H1 (cell line): ENCODE results near the gene PBOV1. TPM values are rescaled to one million over a fixed set of nuclear protein-coding genes. Genes with fewer than 3 reads are reported as not detected.

Source experiments
- CTCF ChIA-PET: fragments of 300-600 bp; sonication (Branson Sonifier 250); formaldehyde crosslinking; loops from one replicate; lab custom pipeline; 2021; ENCODE audit not compliant: partially characterized antibody; lab: Charles Lee
- POLR2A ChIA-PET: fragments of 300-600 bp; sonication (Branson Sonifier 250); formaldehyde crosslinking; loops from one replicate; lab custom pipeline; 2021; ENCODE audit warnings: inconsistent platforms; ENCODE audit not compliant: partially characterized antibody; lab: Charles Lee
- DNase-seq, 2 experiments: peaks; one replicate each; pipeline versions ENCODE4 v3.0.0 to v3.0.0-alpha.2; 2010 to 2022; ENCODE audit warnings: low spot score in 2 of 2, low read depth in 1 of 2, mixed read lengths in 1 of 2
- FAIRE-seq: peaks from 2 replicates; lab custom pipeline; 2011; peaks lifted over from hg19 to GRCh38; lab: Jason Lieb, UNC
- H2AFZ ChIP-seq: 2 replicates; pipeline ENCODE4 v1.8.1; 2012; ENCODE audit warnings: low read length, inconsistent platforms
- H2AK5ac ChIP-seq: 2 replicates; pipeline ENCODE4 v1.6.1; 2013; ENCODE audit warnings: low read depth, low read length
- H2BK120ac ChIP-seq: replicated peaks from 2 replicates; pipeline ENCODE3; 2013; ENCODE audit warnings: low read depth, low read length, inconsistent platforms
- H2BK12ac ChIP-seq: 2 replicates; pipeline ENCODE4 v1.6.1; 2013; ENCODE audit warnings: low read depth, low read length
- H2BK15ac ChIP-seq: 2 replicates; pipeline ENCODE4 v1.6.1; 2013; ENCODE audit warnings: low read length
- H2BK20ac ChIP-seq: 2 replicates; pipeline ENCODE4 v1.6.1; 2013; ENCODE audit warnings: low read length
- H2BK5ac ChIP-seq: 2 replicates; pipeline ENCODE4 v1.6.1; 2013; ENCODE audit warnings: low read depth, low read length
- H3K14ac ChIP-seq: 2 replicates; pipeline ENCODE4 v1.6.1; 2013; ENCODE audit warnings: inconsistent platforms; ENCODE audit not compliant: insufficient read length
- H3K18ac ChIP-seq: 2 replicates; pipeline ENCODE4 v1.6.1; 2013; ENCODE audit warnings: low read length; ENCODE audit errors: extremely low read depth
- H3K23ac ChIP-seq: 2 replicates; pipeline ENCODE4 v1.6.1; 2013; ENCODE audit warnings: inconsistent platforms; ENCODE audit not compliant: insufficient read length
- H3K23me2 ChIP-seq: 2 replicates; pipeline ENCODE4 v1.6.1; 2013; ENCODE audit warnings: low read depth, low read length
- H3K27ac ChIP-seq: 2 replicates; pipeline ENCODE4 v1.6.1; 2011; ENCODE audit warnings: low read depth, low read length, inconsistent platforms
- H3K27me3 ChIP-seq, 4 experiments: replicated peaks in 1 of 4; 1 replicate in 1 of 4; 2 replicates in 3 of 4; pipeline versions ENCODE4 v1.6.1 to v1.8.1; 2011 to 2013; ENCODE audit warnings: low read length in 3 of 4, mild to moderate bottlenecking in 3 of 4, inconsistent platforms in 2 of 4, mixed read lengths in 2 of 4, moderate library complexity in 1 of 4; ENCODE audit not compliant: control insufficient read depth in 3 of 4, insufficient read depth in 3 of 4; ENCODE audit errors: extremely low read depth in 1 of 4
- H3K36me3 ChIP-seq, 4 experiments: 2 replicates each; pipeline versions ENCODE4 v1.6.1 to v1.8.1; 2011 to 2013; ENCODE audit warnings: mild to moderate bottlenecking in 4 of 4, low read length in 3 of 4, moderate library complexity in 2 of 4, control low read depth in 1 of 4, inconsistent platforms in 1 of 4; ENCODE audit not compliant: insufficient read depth in 4 of 4, control insufficient read depth in 2 of 4
- H3K4ac ChIP-seq: replicated peaks from 2 replicates; pipeline ENCODE3; 2013; ENCODE audit warnings: low read length, low read depth, mixed read lengths, inconsistent platforms; ENCODE audit not compliant: insufficient read length
- H3K4me1 ChIP-seq, 4 experiments: replicated peaks in 1 of 4; 1 replicate in 1 of 4; 2 replicates in 3 of 4; pipeline versions ENCODE4 v1.6.1 to v1.8.1; 2011 to 2013; ENCODE audit warnings: low read length in 3 of 4, inconsistent platforms in 2 of 4, mixed read lengths in 1 of 4; ENCODE audit not compliant: insufficient read depth in 4 of 4, control insufficient read depth in 3 of 4
- H3K4me2 ChIP-seq, 2 experiments: 2 replicates each; pipeline versions ENCODE4 v1.6.1 to v1.8.1; 2011 to 2013; ENCODE audit warnings: low read depth in 2 of 2, low read length in 2 of 2, control low read depth in 1 of 2, inconsistent platforms in 1 of 2, mild to moderate bottlenecking in 1 of 2; ENCODE audit not compliant: insufficient read depth in 1 of 2
- H3K4me3 ChIP-seq, 4 experiments: fragments of 200-600, 300-600 bp in 1 of 4; sonication (generic), shearing (Covaris generic), sonication (Bioruptor Twin) in 1 of 4; 2 replicates each; pipeline versions ENCODE4 v1.5.1 to v1.8.1; 2011 to 2016; ENCODE audit warnings: low read length in 4 of 4, low read depth in 3 of 4, control low read depth in 2 of 4, inconsistent platforms in 2 of 4, mild to moderate bottlenecking in 2 of 4, mixed read lengths in 1 of 4, moderate library complexity in 1 of 4; ENCODE audit not compliant: insufficient read depth in 2 of 4; ENCODE audit errors: extremely low read depth in 1 of 4
- H3K56ac ChIP-seq: replicated peaks from 2 replicates; pipeline ENCODE3; 2013; ENCODE audit warnings: low read depth, mild to moderate bottlenecking, mixed read lengths, low read length, inconsistent platforms; ENCODE audit not compliant: insufficient read length
- H3K79me1 ChIP-seq: 2 replicates; pipeline ENCODE4 v1.6.1; 2013; ENCODE audit warnings: low read depth, low read length, control low read depth
- H3K79me2 ChIP-seq, 2 experiments: 2 replicates each; pipeline versions ENCODE4 v1.6.1 to v1.8.1; 2012 to 2013; ENCODE audit warnings: low read length in 2 of 2, mild to moderate bottlenecking in 2 of 2, inconsistent platforms in 1 of 2; ENCODE audit not compliant: insufficient read depth in 2 of 2, control insufficient read depth in 1 of 2
- H3K9ac ChIP-seq, 4 experiments: replicated peaks in 1 of 4; 1 replicate in 1 of 4; 2 replicates in 3 of 4; pipeline versions ENCODE4 v1.6.1 to v1.8.1; 2011 to 2013; ENCODE audit warnings: low read depth in 3 of 4, low read length in 3 of 4, control low read depth in 2 of 4, mild to moderate bottlenecking in 2 of 4, moderate library complexity in 2 of 4, inconsistent platforms in 1 of 4; ENCODE audit errors: extremely low read depth in 1 of 4
- H3K9me3 ChIP-seq, 2 experiments: 2 replicates each; pipeline versions ENCODE4 v1.6.1 to v1.8.1; 2012 to 2013; ENCODE audit warnings: mild to moderate bottlenecking in 2 of 2, moderate library complexity in 2 of 2, control low read depth in 1 of 2, inconsistent platforms in 1 of 2, low read depth in 1 of 2, low read length in 1 of 2, mixed read lengths in 1 of 2; ENCODE audit not compliant: insufficient read depth in 2 of 2
- H4K20me1 ChIP-seq, 2 experiments: replicated peaks in 1 of 2; 2 replicates each; pipeline versions ENCODE3 to v1.8.1; 2011 to 2013; ENCODE audit warnings: inconsistent platforms in 2 of 2, low read length in 2 of 2, mild to moderate bottlenecking in 1 of 2; ENCODE audit not compliant: insufficient read depth in 2 of 2, control insufficient read depth in 1 of 2
- H4K5ac ChIP-seq: 2 replicates; pipeline ENCODE4 v1.6.1; 2013; ENCODE audit warnings: low read length, low read depth, mixed read lengths, inconsistent platforms; ENCODE audit not compliant: insufficient read length
- H4K8ac ChIP-seq: 2 replicates; pipeline ENCODE4 v1.8.0; 2013; ENCODE audit warnings: mild to moderate bottlenecking, moderate library complexity, low read length, inconsistent platforms; ENCODE audit not compliant: insufficient read depth; ENCODE audit errors: extremely low read depth
- H4K91ac ChIP-seq: replicated peaks from 2 replicates; pipeline ENCODE3; 2013; ENCODE audit warnings: low read length, mixed read lengths, inconsistent platforms; ENCODE audit not compliant: insufficient read length
- CHD2 ChIP-seq: IDR thresholded peaks from 2 replicates; pipeline ENCODE4 v1.6.1; 2012; ENCODE audit warnings: low read length, improper control_type of control experiment
- POLR2A ChIP-seq, 2 experiments: IDR thresholded peaks; 1 replicate in 1 of 2; 2 replicates in 1 of 2; pipeline ENCODE4 v1.6.1; 2011; ENCODE audit warnings: low read depth in 2 of 2, low read length in 2 of 2, mild to moderate bottlenecking in 2 of 2; ENCODE audit errors: control extremely low read depth in 1 of 2
- POU5F1 ChIP-seq: IDR thresholded peaks from 2 replicates; pipeline ENCODE4 v1.6.1; 2011; ENCODE audit warnings: low read depth, mild to moderate bottlenecking, low read length, moderate library complexity
- RNF2 ChIP-seq: fragments of 200-900, 300-1000 bp; sonication (generic); IDR thresholded peaks from 2 replicates; pipeline ENCODE4 v1.7.1; 2016; ENCODE audit warnings: borderline replicate concordance, low read depth, mild to moderate bottlenecking, antibody characterized with exemption, low read length; ENCODE audit not compliant: poor library complexity, severe bottlenecking; ENCODE audit errors: missing control alignments
- RXRA ChIP-seq: IDR thresholded peaks from 2 replicates; pipeline ENCODE4 v1.6.1; 2011; ENCODE audit warnings: low read depth, mild to moderate bottlenecking, low read length, moderate library complexity; ENCODE audit not compliant: insufficient read depth
- SIN3A ChIP-seq, 2 experiments: IDR thresholded peaks in 1 of 2; conservative IDR thresholded peaks in 1 of 2; 2 replicates each; pipeline ENCODE4 v1.6.1; 2011 to 2012; ENCODE audit warnings: low read length in 2 of 2, improper control_type of control experiment in 1 of 2, low read depth in 1 of 2, mild to moderate bottlenecking in 1 of 2
- SUZ12 ChIP-seq: fragments of 200-600 bp; sonication (generic); IDR thresholded peaks from 2 replicates; pipeline ENCODE4 v1.6.1; 2012; ENCODE audit warnings: mild to moderate bottlenecking, inconsistent platforms, low read length, moderate library complexity, mixed read lengths
- WGBS, 2 experiments: shearing (Covaris generic) in 1 of 2; methylation state at CpG; one replicate each; pipeline versions ENCODE4 v1.1.6 to v1.1.7; 2013 to 2015; ENCODE audit warnings: low lambda C conversion rate in 2 of 2, mixed read lengths in 2 of 2, inconsistent platforms in 1 of 2, low coverage in 1 of 2, missing lambda C conversion rate in 1 of 2; ENCODE audit not compliant: insufficient replicate concordance in 2 of 2, insufficient coverage in 1 of 2, insufficient read length in 1 of 2; ENCODE audit errors: extremely low coverage in 1 of 2, missing lambda C conversion rate in 1 of 2; 5-methylcytosine and 5-hydroxymethylcytosine counted together
- polyA plus RNA-seq, 7 experiments: library from polyadenylated mRNA; depleted of rRNA in 3 of 7; stranded (reverse) in 5 of 7; unstranded in 2 of 7; fragments of >200 nt in 5 of 7; fragments of 200-250 nt in 2 of 7; gene quantifications; 1 replicate in 5 of 7; 2 replicates in 1 of 7; 4 replicates in 1 of 7; pipeline versions ENCODE4 v1.2.1 to v1.2.3, GENCODE V29; 2011 to 2013; ENCODE audit warnings: missing spikeins in 2 of 7, mixed read lengths in 2 of 7
- total RNA-seq: library from RNA; stranded (reverse); fragmentation: NEBNext Ultra II Directional; extraction: Animal tissue kit (Norgen Biotek cat#: 25700); gene quantifications from 2 replicates; pipeline ENCODE4 v1.2.1, GENCODE V29; 2021

Gene PBOV1
- total and polyA plus RNA-seq, 2 of the 8 experiments (the other 6 are each of a cell fraction or from before 2014, with no cell fraction given): not detected

DNA sequence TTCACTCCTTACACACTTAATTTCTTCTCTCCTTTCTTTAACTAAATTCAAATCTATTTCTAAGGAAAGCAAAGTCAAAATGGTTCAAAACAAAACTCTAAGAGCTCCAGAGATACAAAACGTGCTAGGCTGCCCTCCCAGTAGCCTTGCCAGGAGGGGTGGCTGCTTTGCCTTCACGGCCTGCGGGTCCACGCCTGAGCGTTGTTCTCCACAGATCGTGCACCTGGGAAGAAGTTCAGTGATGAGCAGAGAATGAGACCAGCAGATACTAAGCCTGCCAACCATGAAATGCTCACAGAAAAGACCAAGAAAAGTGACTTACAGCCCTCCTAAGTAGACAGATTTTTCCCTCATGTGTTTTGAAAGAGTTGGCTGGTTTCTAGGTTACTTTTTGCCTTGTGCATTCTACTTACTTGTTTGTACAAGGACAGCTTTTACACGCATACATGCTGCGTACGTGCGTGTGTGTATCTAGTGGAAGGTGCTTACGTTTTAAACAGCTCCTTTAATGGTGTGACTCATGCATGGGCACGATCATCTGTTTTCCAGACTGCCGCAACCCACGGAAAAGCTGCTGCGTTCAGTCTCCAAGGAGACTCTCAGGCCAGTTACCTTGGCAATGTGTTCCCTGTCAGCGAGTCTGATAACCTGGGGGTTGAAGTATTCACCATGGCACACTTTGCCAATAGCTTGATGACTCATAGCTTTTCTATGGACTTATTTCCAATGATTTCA, 32.4 kb upstream of the PBOV1 start:
- no peak overlapping the region for H4K8ac ChIP-seq
- CTCF ChIA-PET: interaction anchor here (0.6 to 1.2 kb wide), 6 partner anchors 12 to 136 kb away, joined by 3 to 5 read pairs (median 3); no protein-coding TSS in a partner anchor
- no peak overlapping the region for H3K14ac ChIP-seq
- no peak overlapping the region for H3K9ac ChIP-seq
- no peaks in the 10 kb centered on the region for H3K79me2 ChIP-seq
- no peaks in the 10 kb centered on the region for H3K23me2 ChIP-seq
- H3K18ac ChIP-seq: no peak overlapping the region
- no peak overlapping the region for H2BK5ac ChIP-seq
- no peak overlapping the region for H2BK20ac ChIP-seq
- peaks cover 0 to 7% (median 2%) of the 10 kb centered on the region in 4 experiments; a peak in 3 of 8 replicates for H3K36me3 ChIP-seq
- FAIRE-seq (no peak), DNase-seq (no peak)
- no peak overlapping the region for H3K23ac ChIP-seq
- no peak overlapping the region for H3K4ac ChIP-seq
- no peak overlapping the region for H4K91ac ChIP-seq
- H3K4me3 ChIP-seq: no peak overlapping the region
- WGBS, 2 experiments: 95% methylated on average over 16 of the region's 16 CpGs; no CpG with 5 or more reads in 1 of the 2 experiments
- no peak overlapping the region for H2AK5ac ChIP-seq
- no peaks in the 10 kb centered on the region for H3K27me3 ChIP-seq
- no peaks in the 10 kb centered on the region for H3K79me1 ChIP-seq
- POLR2A ChIA-PET: no interaction called here
- H2BK15ac ChIP-seq: no peak overlapping the region
- no peak overlapping the region for H4K5ac ChIP-seq
- no peak overlapping the region for H2BK120ac ChIP-seq
- H4K20me1 ChIP-seq: peaks cover 0 to 2% of the 10 kb centered on the region in 2 experiments
- H3K56ac ChIP-seq: no peak overlapping the region
- H3K9me3 ChIP-seq: no peaks in the 10 kb centered on the region
- H2AFZ ChIP-seq: no peak overlapping the region
- no peak overlapping the region for H3K4me2 ChIP-seq
- no peaks in the 10 kb centered on the region for H3K4me1 ChIP-seq
- no peak for TF ChIP-seq POU5F1
- TF ChIP-seq SIN3A (conservative IDR thresholded peaks at IDR 0.05 in 1 of 2, IDR thresholded peaks at IDR 0.05 in 1 of 2; ENCODE audit: low read depth in 1 of 2, low read length in 2 of 2): no peak
- TF ChIP-seq RXRA: no peak
- TF ChIP-seq POLR2A (IDR thresholded peaks at IDR 0.05; ENCODE audit: control extremely low read depth in 1 of 2, low read depth in 2 of 2, low read length in 2 of 2): no peak
- TF ChIP-seq SUZ12: no peak
- TF ChIP-seq RNF2: no peak
- no peak for TF ChIP-seq CHD2
- H3K27ac ChIP-seq: no peak overlapping the region
- H2BK12ac ChIP-seq: no peak overlapping the region
